GM23248 (cell line): ENCODE measurements around the gene PAIP2B. TPM values are rescaled to one million over a fixed set of nuclear protein-coding genes. Genes with fewer than 3 reads are reported as not detected.

Experiments
- DNase-seq: peaks from one replicate; pipeline ENCODE4 v3.0.0-alpha.2; 2015
- H2AFZ ChIP-seq: fragments of 200-600 bp; sonication (generic); 2 replicates; pipeline ENCODE4 v1.6.1; 2016; ENCODE audit warnings: antibody characterized with exemption
- H3F3A ChIP-seq: fragments of 200-600 bp; sonication (generic); 2 replicates; pipeline ENCODE4 v1.6.1; 2016; ENCODE audit warnings: mild to moderate bottlenecking, antibody characterized with exemption, mixed run types; ENCODE audit not compliant: insufficient read depth
- H3K27ac ChIP-seq: fragments of 200-600 bp; sonication (generic); 2 replicates; pipeline ENCODE4 v1.5.1; 2016; ENCODE audit warnings: mild to moderate bottlenecking
- H3K27me3 ChIP-seq: fragments of 200-600 bp; sonication (generic); replicated peaks from 2 replicates; pipeline ENCODE4 v1.6.1; 2016; ENCODE audit warnings: mild to moderate bottlenecking; ENCODE audit not compliant: insufficient read depth
- H3K36me3 ChIP-seq: fragments of 200-600 bp; sonication (generic); 2 replicates; pipeline ENCODE4 v1.6.1; 2016; ENCODE audit warnings: low read depth, mild to moderate bottlenecking
- H3K4me1 ChIP-seq: fragments of 200-600 bp; sonication (generic); 2 replicates; pipeline ENCODE4 v1.6.1; 2016; ENCODE audit warnings: mild to moderate bottlenecking; ENCODE audit not compliant: insufficient read depth
- H3K4me2 ChIP-seq: fragments of 200-600 bp; sonication (generic); one replicate; pipeline ENCODE4 v1.6.1; 2016; ENCODE audit warnings: mild to moderate bottlenecking; ENCODE audit not compliant: unreplicated experiment
- H3K4me3 ChIP-seq: fragments of 200-600 bp; sonication (generic); 2 replicates; pipeline ENCODE4 v1.5.1; 2016; ENCODE audit warnings: mild to moderate bottlenecking
- H3K79me2 ChIP-seq: fragments of 200-600 bp; sonication (generic); 2 replicates; pipeline ENCODE4 v1.6.1; 2016; ENCODE audit warnings: mild to moderate bottlenecking; ENCODE audit not compliant: insufficient read depth
- H3K9ac ChIP-seq: fragments of 200-600 bp; sonication (generic); 2 replicates; pipeline ENCODE4 v1.6.1; 2016; ENCODE audit warnings: mild to moderate bottlenecking
- H3K9me2 ChIP-seq: fragments of 200-600 bp; sonication (generic); 2 replicates; pipeline ENCODE4 v1.6.1; 2016; ENCODE audit warnings: mixed run types, mild to moderate bottlenecking, moderate library complexity; ENCODE audit not compliant: insufficient read depth
- H3K9me3 ChIP-seq: fragments of 200-600 bp; sonication (generic); one replicate; pipeline ENCODE4 v1.6.1; 2017; ENCODE audit warnings: low read depth
- H4K20me1 ChIP-seq: fragments of 200-600 bp; sonication (generic); 2 replicates; pipeline ENCODE4 v1.6.0; 2016; ENCODE audit not compliant: insufficient read depth
- EZH2 ChIP-seq: fragments of 200-600 bp; sonication (generic); IDR thresholded peaks from 2 replicates; pipeline ENCODE4 v1.6.1; 2018; ENCODE audit warnings: antibody characterized with exemption, mild to moderate bottlenecking; ENCODE audit not compliant: insufficient read depth, poor library complexity, severe bottlenecking
- EZH2phosphoT487 ChIP-seq: fragments of 200-600 bp; sonication (generic); IDR thresholded peaks from 2 replicates; pipeline ENCODE4 v1.6.1; 2018; ENCODE audit warnings: antibody characterized with exemption, moderate library complexity, mild to moderate bottlenecking, low read depth; ENCODE audit not compliant: insufficient read depth
- whole genome bisulfite sequencing, 2 experiments: methylation state at CpG; one replicate each; pipeline ENCODE4 v1.1.6; 2015 to 2017; ENCODE audit warnings: low lambda C conversion rate in 2 of 2, low coverage in 1 of 2; ENCODE audit errors: missing lambda C conversion rate in 2 of 2; 5-methylcytosine and 5-hydroxymethylcytosine counted together
- in situ Hi-C: fragments of 300-500 bp; cut with MboI; formaldehyde crosslinking; loops from 2 replicates; pipeline ENCODE4 v1.15.0; 2020
- polyA plus RNA-seq: library from polyadenylated mRNA; unstranded; fragments of >200 nt; fragmentation: Nextera tagmentation; extraction: Ambion mirVana; gene quantifications from 2 replicates; pipeline ENCODE4 v1.2.1, GENCODE V29; 2016
- total RNA-seq: library from RNA; depleted of rRNA; stranded (reverse); fragments of >200 nt; shearing (Covaris generic); gene quantifications from 2 replicates; pipeline ENCODE4 v1.2.3, GENCODE V29; 2014

The PAIP2B gene
- total and polyA plus RNA-seq, 2 experiments from 2014 or later, result under 0.01 to 0.10 TPM

GRCh38 chr2:71156573-71156972, 70.3 kb downstream of the PAIP2B start:
- no peaks in the 10 kb centered on the region for H3K79me2 ChIP-seq
- H2AFZ ChIP-seq, result peak overlapping the region; percentile 62
- DNase-seq, result peak; percentile 52
- H3K9ac ChIP-seq, result no peak overlapping the region
- H3K27me3 ChIP-seq, result no peaks in the 10 kb centered on the region
- 27 to 33% methylated on average over 6 of the region's 6 CpGs for WGBS, 2 experiments
- TF ChIP-seq EZH2 (no peak), EZH2phosphoT487 (no peak)
- peak overlapping the region; percentile 28; the same call in 1 of the 2 replicates for H3K4me3 ChIP-seq
- H3K9me3 ChIP-seq, result no peaks in the 10 kb centered on the region
- no peaks in the 10 kb centered on the region for H3K36me3 ChIP-seq
- H3K27ac ChIP-seq, result no peak overlapping the region
- no peaks in the 10 kb centered on the region for H3K9me2 ChIP-seq
- no peaks in the 10 kb centered on the region for H3F3A ChIP-seq
- in situ Hi-C loops, result no loop called here
- H3K4me2 ChIP-seq, result peak overlapping the region; percentile 52
- no peaks in the 10 kb centered on the region for H4K20me1 ChIP-seq
- H3K4me1 ChIP-seq, result no peaks in the 10 kb centered on the region

- no peaks in the 10 kb centered on the region for H3F3A ChIP-seq
- H3K79me2 ChIP-seq, result no peaks in the 10 kb centered on the region
- H4K20me1 ChIP-seq, result no peaks in the 10 kb centered on the region
- H3K9me2 ChIP-seq, result no peaks in the 10 kb centered on the region
- H3K4me2 ChIP-seq, result no peak overlapping the region
- H3K9me3 ChIP-seq, result no peaks in the 10 kb centered on the region
- 92 to 93% methylated on average over 4 of the region's 4 CpGs for WGBS, 2 experiments
- H3K27ac ChIP-seq, result no peak overlapping the region
- H3K36me3 ChIP-seq, result no peaks in the 10 kb centered on the region
- H3K27me3 ChIP-seq, result no peaks in the 10 kb centered on the region
- H3K4me3 ChIP-seq, result no peak overlapping the region
- DNase-seq, result no peak
- TF ChIP-seq EZH2phosphoT487, result no peak
- no peak for TF ChIP-seq EZH2
- H3K4me1 ChIP-seq, result no peaks in the 10 kb centered on the region
- H3K9ac ChIP-seq, result no peak overlapping the region
- no peak overlapping the region for H2AFZ ChIP-seq
- in situ Hi-C loops, result no loop called here
Observed at GRCh38 chr2:71155846-71156245, 71.1 kb downstream of the PAIP2B start.

GRCh38 chr2:71154798-71155197, 72.1 kb downstream of the PAIP2B start:
- Histone ChIP-seq H3K9ac (no peak overlapping the region), H3K27me3 (no peaks in the 10 kb centered on the region), H3K4me2 (no peak overlapping the region), H3F3A (0 out of 2 replicates have a peak, but pooled peaks cover 3% of the 10 kb centered on the region), H3K4me1 (no peaks in the 10 kb centered on the region), H3K9me3 (no peaks in the 10 kb centered on the region), H4K20me1 (no peaks in the 10 kb centered on the region), H3K79me2 (no peaks in the 10 kb centered on the region), H3K9me2 (no peaks in the 10 kb centered on the region), H3K4me3 (no peak overlapping the region), H3K36me3 (no peaks in the 10 kb centered on the region), H2AFZ (no peak overlapping the region), H3K27ac (no peak overlapping the region)
- in situ Hi-C loops, result no loop called here
- DNase-seq, result peak; percentile 14
- 77 to 81% methylated on average over 6 of the region's 6 CpGs for WGBS, 2 experiments
- TF ChIP-seq EZH2phosphoT487 (no peak), EZH2 (no peak)

- Histone ChIP-seq H3F3A (peaks cover 7% of the 10 kb centered on the region; the same call in 1 of the 2 replicates), H3K36me3 (peaks cover 3% of the 10 kb centered on the region; the same call in 1 of the 2 replicates), H4K20me1 (no peaks in the 10 kb centered on the region), H3K4me1 (no peaks in the 10 kb centered on the region), H3K9ac (no peak overlapping the region), H3K9me3 (no peaks in the 10 kb centered on the region), H3K9me2 (no peaks in the 10 kb centered on the region), H2AFZ (no peak overlapping the region), H3K4me3 (no peak overlapping the region), H3K4me2 (no peak overlapping the region), H3K27ac (no peak overlapping the region), H3K79me2 (no peaks in the 10 kb centered on the region), H3K27me3 (no peaks in the 10 kb centered on the region)
- no peak for DNase-seq
- in situ Hi-C loops, result no loop called here
- no peak for TF ChIP-seq EZH2phosphoT487
- no peak for TF ChIP-seq EZH2
- WGBS, 2 experiments, result 79 to 97% methylated on average over 8 of the region's 8 CpGs
Observed at GRCh38 chr2:71154279-71154678, 72.6 kb downstream of the PAIP2B start.
